K562 (cell line): ENCODE measurements around the gene NXPH4. TPM values are rescaled to one million over a fixed set of nuclear protein-coding genes. Genes with fewer than 3 reads are reported as not detected.

Experiments
- ATAC-seq: fragments of 200-7000 bp; cut with Tn5 transposase; 3 replicates; pipeline ENCODE4 v1.9.1; 2020; ENCODE audit warnings: moderate library complexity
- BruUV-seq: library from RNA; stranded (reverse); fragments of 400-500 nt; replicated peaks from 2 replicates; lab custom pipeline; 2021; lab: Mats Ljungman, UMichigan
- CTCF ChIA-PET: fragments of 300-600 bp; formaldehyde crosslinking; extraction: SDS; loops from one replicate; lab custom pipeline; 2021; ENCODE audit warnings: low intra/inter-chr PET ratio; lab: Yijun Ruan, JAX
- POLR2A ChIA-PET: fragments of 300-600, 350-650 bp; sonication (Branson Sonifier 250); formaldehyde crosslinking; extraction: SDS; loops from one replicate; lab custom pipeline; 2021; ENCODE audit warnings: antibody characterized with exemption, inconsistent platforms; lab: Yijun Ruan, JAX
- DNase-seq, 4 experiments: peaks; one replicate each; pipeline versions ENCODE4 v3.0.0 to v3.0.0-alpha.2; 2011 to 2018; ENCODE audit warnings: low spot score in 3 of 4, mixed read lengths in 3 of 4; ENCODE audit errors: extremely low read depth in 1 of 4
- FAIRE-seq: peaks from 2 replicates; lab custom pipeline; 2011; peaks lifted over from hg19 to GRCh38; lab: Jason Lieb, UNC
- H2AFZ ChIP-seq: 2 replicates; pipeline ENCODE4 v1.6.0; 2011; ENCODE audit warnings: low read depth, low read length, control low read depth, inconsistent platforms
- H3K27ac ChIP-seq: fragments of 200-600 bp; 3 replicates; pipeline ENCODE4 v1.8.0; 2011; ENCODE audit warnings: low read depth, mild to moderate bottlenecking, control low read depth, inconsistent platforms, low read length, moderate library complexity, mixed read lengths; ENCODE audit errors: extremely low read depth
- H3K27me3 ChIP-seq, 2 experiments: fragments of 300-600 bp in 1 of 2; 2 replicates in 1 of 2; 3 replicates in 1 of 2; pipeline versions ENCODE4 v1.6.0 to v1.8.0; 2011; ENCODE audit warnings: inconsistent platforms in 2 of 2, low read length in 2 of 2, mild to moderate bottlenecking in 1 of 2, mixed read lengths in 1 of 2, moderate library complexity in 1 of 2; ENCODE audit not compliant: control insufficient read depth in 2 of 2, insufficient read depth in 2 of 2
- H3K36me3 ChIP-seq: fragments of 300-600 bp; 3 replicates; pipeline ENCODE4 v1.8.0; 2011; ENCODE audit warnings: mild to moderate bottlenecking, low read length, inconsistent platforms; ENCODE audit not compliant: control insufficient read depth, insufficient read depth
- H3K4me1 ChIP-seq, 2 experiments: fragments of 200-600 bp in 1 of 2; replicated peaks in 1 of 2; 2 replicates in 1 of 2; 3 replicates in 1 of 2; pipeline versions ENCODE4 v1.5.1 to v1.8.0; 2011; ENCODE audit warnings: inconsistent platforms in 2 of 2, low read length in 2 of 2, mild to moderate bottlenecking in 1 of 2, mixed read lengths in 1 of 2, moderate library complexity in 1 of 2; ENCODE audit not compliant: control insufficient read depth in 2 of 2, insufficient read depth in 2 of 2
- H3K4me2 ChIP-seq: 2 replicates; pipeline ENCODE4 v1.6.1; 2011; ENCODE audit warnings: low read length, control low read depth, inconsistent platforms, mixed read lengths; ENCODE audit not compliant: insufficient read depth
- H3K4me3 ChIP-seq: fragments of 200-600 bp; sonication (generic), shearing (Covaris generic); 2 replicates; pipeline ENCODE4 v1.5.1; 2016; ENCODE audit warnings: control low read depth, inconsistent platforms
- H3K79me2 ChIP-seq: fragments of 200-600 bp; 3 replicates; pipeline ENCODE4 v1.8.0; 2011; ENCODE audit warnings: low read length, inconsistent platforms; ENCODE audit not compliant: control insufficient read depth, insufficient read depth
- H3K9ac ChIP-seq, 2 experiments: 2 replicates each; pipeline versions ENCODE4 v1.6.0 to v1.6.1; 2011; ENCODE audit warnings: low read depth in 2 of 2, low read length in 2 of 2, control low read depth in 1 of 2, inconsistent platforms in 1 of 2, mild to moderate bottlenecking in 1 of 2, mixed read lengths in 1 of 2; ENCODE audit not compliant: insufficient read depth in 1 of 2
- H3K9me1 ChIP-seq: one replicate; pipeline ENCODE4 v1.6.0; 2011; ENCODE audit warnings: inconsistent platforms, mild to moderate bottlenecking, low read length, moderate library complexity; ENCODE audit not compliant: control insufficient read depth, insufficient read depth
- H3K9me3 ChIP-seq: replicated peaks from 2 replicates; pipeline ENCODE4 v1.5.1; 2011; ENCODE audit warnings: low read depth, low read length, inconsistent platforms; ENCODE audit not compliant: control insufficient read depth, insufficient read depth
- H4K20me1 ChIP-seq: replicated peaks from 2 replicates; pipeline ENCODE4 v1.6.1; 2011; ENCODE audit warnings: low read length, inconsistent platforms, mixed read lengths; ENCODE audit not compliant: control insufficient read depth, insufficient read depth
- ESRRB ChIP-seq: fragments of 250-450 bp; sonication (Bioruptor Pico); IDR thresholded peaks from 2 replicates; pipeline ENCODE4 v1.5.0; 2020; ENCODE audit warnings: mild to moderate bottlenecking, moderate library complexity, borderline replicate concordance
- FOXA3 ChIP-seq, 2 experiments: fragments of 450-650 bp in 1 of 2; sonication (generic) in 1 of 2; formaldehyde crosslinking; IDR thresholded peaks in 1 of 2; conservative IDR thresholded peaks in 1 of 2; 2 replicates each; pipeline versions ENCODE4 v1.4.0 to v1.8.0; 2020 to 2022; ENCODE audit warnings: mild to moderate bottlenecking in 2 of 2, missing genetic modification reagents in 1 of 2
- HDAC1 ChIP-seq, 2 experiments: fragments of 450-650 bp; IDR thresholded peaks; 2 replicates each; pipeline ENCODE4 v1.6.1; 2016 to 2017; ENCODE audit warnings: inconsistent platforms in 1 of 2, mild to moderate bottlenecking in 1 of 2, moderate library complexity in 1 of 2
- KLF6 ChIP-seq: fragments of 250-450 bp; sonication (Bioruptor Pico); IDR thresholded peaks from 2 replicates; pipeline ENCODE4 v1.4.0; 2020; ENCODE audit warnings: mild to moderate bottlenecking, moderate library complexity, borderline replicate concordance
- NR1H2 ChIP-seq: sonication (generic); formaldehyde crosslinking; IDR thresholded peaks from 2 replicates; pipeline ENCODE4 v1.4.0; 2020; ENCODE audit warnings: mild to moderate bottlenecking, missing genetic modification reagents
- NR2C2 ChIP-seq, 2 experiments: fragments of 200-800 bp in 1 of 2; sonication (Bioruptor generic) in 1 of 2; sonication (generic) in 1 of 2; formaldehyde crosslinking in 1 of 2; IDR thresholded peaks; 2 replicates each; pipeline versions ENCODE4 v1.6.1 to v1.8.0; 2016 to 2022; ENCODE audit warnings: mild to moderate bottlenecking in 1 of 2, missing compliant biosample characterization in 1 of 2, missing genetic modification characterization in 1 of 2, missing genetic modification reagents in 1 of 2
- POLR2AphosphoS2 ChIP-seq: IDR thresholded peaks from 2 replicates; pipeline ENCODE4 v1.6.1; 2012; ENCODE audit warnings: low read length, improper control_type of control experiment
- POLR2H ChIP-seq: IDR thresholded peaks from 2 replicates; pipeline ENCODE4 v1.6.1; 2016; ENCODE audit warnings: missing genetic modification characterization, low read depth, mild to moderate bottlenecking, control low read depth, missing compliant biosample characterization, moderate library complexity
- SREBF2 ChIP-seq: sonication (generic); formaldehyde crosslinking; IDR thresholded peaks from 2 replicates; pipeline ENCODE4 v1.4.0; 2020; ENCODE audit warnings: mild to moderate bottlenecking, missing genetic modification reagents
- ZBTB17 ChIP-seq: fragments of 450-650 bp; formaldehyde crosslinking; IDR thresholded peaks from 2 replicates; pipeline ENCODE4 v1.4.0; 2020; ENCODE audit warnings: mild to moderate bottlenecking
- ZNF124 ChIP-seq: sonication (generic); formaldehyde crosslinking; IDR thresholded peaks from 2 replicates; pipeline ENCODE4 v1.8.1; 2022; ENCODE audit warnings: missing genetic modification reagents
- ZNF134 ChIP-seq: fragments of 250-450 bp; sonication (Bioruptor Pico); conservative IDR thresholded peaks from 2 replicates; pipeline ENCODE4 v1.4.0; 2020
- WGBS: fragments of 100-300 bp; shearing (Covaris generic); methylation state at CpG from one replicate; pipeline ENCODE4 v1.1.6; 2016; ENCODE audit warnings: low coverage, mixed read lengths; ENCODE audit not compliant: insufficient coverage; ENCODE audit errors: missing lambda C conversion rate; 5-methylcytosine and 5-hydroxymethylcytosine counted together
- in situ Hi-C: fragments of 300-500 bp; cut with MboI; formaldehyde crosslinking; loops from 4 replicates; pipeline ENCODE4 v1.15.0; 2018; ENCODE audit warnings: inconsistent platforms, mixed read lengths
- intact Hi-C: fragments of 100-400 bp; cut with micrococcal nuclease; formaldehyde crosslinking; loops from 2 replicates; pipeline ENCODE4 v1.14.2; 2022
- polyA plus RNA-seq, 8 experiments: library from polyadenylated mRNA; depleted of rRNA in 4 of 8; stranded (reverse) in 5 of 8; unstranded in 3 of 8; fragments of >200 nt; fragmentation: Nextera tagmentation in 2 of 8; fragmentation: Illumina TruSeq in 1 of 8; extraction: Ambion mirVana in 2 of 8; extraction: Trizol in 1 of 8; gene quantifications; 2 replicates each; pipeline versions ENCODE4 v1.2.1 to v1.2.3, GENCODE V29; 2011 to 2014; ENCODE audit warnings: inconsistent platforms in 1 of 8, missing spikeins in 1 of 8
- total RNA-seq, 7 experiments: library from RNA; depleted of rRNA in 6 of 7; stranded (reverse); fragments of >200 nt in 6 of 7; fragmentation: Illumina TruSeq in 2 of 7; extraction: Trizol in 2 of 7; gene quantifications; 2 replicates each; pipeline versions ENCODE4 v1.2.1 to v1.2.3, GENCODE V29; 2011 to 2021; ENCODE audit warnings: low replicate concordance in 1 of 7
- TF ChIP-seq, protein P1 (sequence below), 2 experiments: fragments of 450-650 bp; conservative IDR thresholded peaks; 2 replicates each; pipeline ENCODE4 v1.6.1; 2017; ENCODE audit warnings: mild to moderate bottlenecking in 2 of 2, moderate library complexity in 2 of 2
- TF ChIP-seq, protein P2 (sequence below): fragments of 250-450 bp; sonication (Bioruptor Pico); IDR thresholded peaks from 2 replicates; pipeline ENCODE4 v1.4.0; 2020; ENCODE audit warnings: mild to moderate bottlenecking, moderate library complexity
- TF ChIP-seq, protein P3 (sequence below): fragments of 250-450 bp; sonication (Bioruptor Pico); IDR thresholded peaks from 2 replicates; pipeline ENCODE4 v1.4.0; 2020

NXPH4 gene
- total and polyA plus RNA-seq, 9 of the 15 experiments (the other 6 are each of a cell fraction or from before 2014, with no cell fraction given): 0.49 to 2.7 (median 1.1) TPM; not detected in 4

DNA sequence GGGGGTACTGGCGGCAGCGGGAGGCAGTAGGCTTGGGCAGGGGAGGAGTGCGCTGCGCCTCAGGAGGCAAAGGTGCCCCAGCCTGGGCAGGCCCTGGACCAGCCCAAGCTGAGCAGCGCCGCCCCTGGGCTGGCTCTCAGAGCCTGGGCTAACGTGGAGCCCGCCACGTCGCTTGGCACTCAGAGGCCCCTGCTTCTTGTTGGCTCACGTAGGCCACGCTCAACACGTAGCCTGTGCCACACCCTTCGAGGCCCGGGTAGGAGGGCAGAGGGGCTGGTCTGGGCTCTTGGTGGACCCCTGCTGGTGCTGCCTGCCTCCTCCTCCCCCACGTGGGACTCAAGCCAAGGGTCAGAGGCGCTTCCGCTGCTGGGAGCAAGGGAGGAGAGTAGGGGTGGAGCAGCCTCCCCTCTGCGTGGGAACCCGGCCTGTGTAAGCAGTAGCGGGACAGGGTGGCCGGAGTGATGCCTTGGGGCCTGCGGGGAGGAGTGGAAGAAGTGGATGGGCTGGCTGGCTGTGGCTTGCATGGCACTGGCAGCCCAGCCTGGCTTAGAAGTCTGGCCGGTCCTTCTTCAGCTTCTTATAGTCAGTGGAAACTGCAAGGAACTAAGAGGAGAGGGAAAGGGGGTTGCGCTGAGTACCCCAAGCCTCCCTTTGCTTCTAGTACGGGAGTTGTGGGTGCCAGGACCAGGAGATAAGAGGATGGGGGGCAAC is 18.6 kb downstream of the NXPH4 start (continued):
- TF ChIP-seq, protein P1, sequence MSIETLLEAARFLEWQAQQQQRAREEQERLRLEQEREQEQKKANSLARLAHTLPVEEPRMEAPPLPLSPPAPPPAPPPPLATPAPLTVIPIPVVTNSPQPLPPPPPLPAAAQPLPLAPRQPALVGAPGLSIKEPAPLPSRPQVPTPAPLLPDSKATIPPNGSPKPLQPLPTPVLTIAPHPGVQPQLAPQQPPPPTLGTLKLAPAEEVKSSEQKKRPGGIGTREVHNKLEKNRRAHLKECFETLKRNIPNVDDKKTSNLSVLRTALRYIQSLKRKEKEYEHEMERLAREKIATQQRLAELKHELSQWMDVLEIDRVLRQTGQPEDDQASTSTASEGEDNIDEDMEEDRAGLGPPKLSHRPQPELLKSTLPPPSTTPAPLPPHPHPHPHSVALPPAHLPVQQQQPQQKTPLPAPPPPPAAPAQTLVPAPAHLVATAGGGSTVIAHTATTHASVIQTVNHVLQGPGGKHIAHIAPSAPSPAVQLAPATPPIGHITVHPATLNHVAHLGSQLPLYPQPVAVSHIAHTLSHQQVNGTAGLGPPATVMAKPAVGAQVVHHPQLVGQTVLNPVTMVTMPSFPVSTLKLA (conservative IDR thresholded peaks at IDR 0.05): peak in 1 of 2 experiments; percentile 49; a peak in 1 of 4 replicates
- TF ChIP-seq, all 486 proteins: peak for 48

DNA sequence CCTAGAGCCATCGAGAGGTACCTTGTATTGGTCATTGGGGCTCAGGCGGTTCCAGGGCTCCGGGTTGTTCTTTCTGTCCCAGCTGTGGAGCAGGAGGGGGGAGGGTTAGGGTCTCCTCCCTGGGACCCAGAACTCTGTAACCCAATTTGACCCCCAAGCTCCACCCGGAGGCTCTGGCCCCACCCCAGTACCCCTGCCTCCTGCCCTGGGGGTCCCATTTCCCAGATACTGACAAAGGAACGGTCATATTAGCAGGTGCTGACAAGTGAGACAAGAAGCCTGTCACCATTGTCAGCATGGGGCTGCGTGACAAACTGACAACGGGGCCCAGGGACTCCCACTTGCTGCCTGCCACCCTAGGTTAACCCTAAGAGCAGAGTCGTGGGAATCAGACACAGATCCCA is 19.1 kb downstream of the NXPH4 start:
- DNase-seq (peak in 1 of 4 experiments; percentile 11), FAIRE-seq (no peak), ATAC-seq (no peak)
- Histone ChIP-seq H3K9me1 (peaks cover 9% of the 10 kb centered on the region), H3K9ac (no peak overlapping the region; a peak in 1 of 4 replicates), H3K4me3 (no peak overlapping the region), H3K4me2 (no peak overlapping the region), H3K4me1 (peaks cover 45 to 82% of the 10 kb centered on the region in 2 experiments), H3K79me2 (peaks cover 12% of the 10 kb centered on the region), H3K36me3 (peaks cover 51% of the 10 kb centered on the region; the same call in 2 of the 3 replicates), H3K27me3 (peaks cover under 1 to 10% of the 10 kb centered on the region in 2 experiments; a peak in 1 of 5 replicates), H2AFZ (no peak overlapping the region), H3K27ac (no peak overlapping the region), H4K20me1 (peaks cover 12% of the 10 kb centered on the region), H3K9me3 (no peaks in the 10 kb centered on the region)
- intact Hi-C loops (no loop called here), in situ Hi-C loops (no loop called here)
- BruUV-seq: no TSS peak
- WGBS: 75% methylated on average over 7 of the region's 8 CpGs
- ChIA-PET CTCF (interaction anchor here (6.6 kb wide), 1 partner anchor 22 kb away, joined by 186 read pairs; the partner anchor contains the start of gene NXPH4), POLR2A (interaction anchor here (0.6 to 1.1 kb wide), 2 partner anchors 13 to 21 kb away, joined by 3 read pairs; no protein-coding TSS in a partner anchor)
- TF ChIP-seq NR1H2 (CRISPR knock-in tag): no peak
- TF ChIP-seq ESRRB (CRISPR knock-in tag): no peak
- TF ChIP-seq SREBF2 (CRISPR knock-in tag): no peak
- no peak for TF ChIP-seq FOXA3 (CRISPR knock-in tag; conservative IDR thresholded peaks at IDR 0.05 in 1 of 2, IDR thresholded peaks at IDR 0.05 in 1 of 2)
- 0 out of 2 replicates have a peak, but pooled peaks have one; percentile 81 for TF ChIP-seq POLR2AphosphoS2
- TF ChIP-seq, protein P2, sequence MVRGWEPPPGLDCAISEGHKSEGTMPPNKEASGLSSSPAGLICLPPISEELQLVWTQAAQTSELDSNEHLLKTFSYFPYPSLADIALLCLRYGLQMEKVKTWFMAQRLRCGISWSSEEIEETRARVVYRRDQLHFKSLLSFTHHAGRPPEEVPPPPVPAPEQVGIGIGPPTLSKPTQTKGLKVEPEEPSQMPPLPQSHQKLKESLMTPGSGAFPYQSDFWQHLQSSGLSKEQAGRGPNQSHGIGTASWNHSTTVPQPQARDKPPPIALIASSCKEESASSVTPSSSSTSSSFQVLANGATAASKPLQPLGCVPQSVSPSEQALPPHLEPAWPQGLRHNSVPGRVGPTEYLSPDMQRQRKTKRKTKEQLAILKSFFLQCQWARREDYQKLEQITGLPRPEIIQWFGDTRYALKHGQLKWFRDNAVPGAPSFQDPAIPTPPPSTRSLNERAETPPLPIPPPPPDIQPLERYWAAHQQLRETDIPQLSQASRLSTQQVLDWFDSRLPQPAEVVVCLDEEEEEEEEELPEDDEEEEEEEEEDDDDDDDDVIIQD (CRISPR knock-in tag): no peak
- TF ChIP-seq ZNF124 (CRISPR knock-in tag): no peak
- TF ChIP-seq ZBTB17: no peak
- no peak for TF ChIP-seq KLF6
- TF ChIP-seq, protein P3, sequence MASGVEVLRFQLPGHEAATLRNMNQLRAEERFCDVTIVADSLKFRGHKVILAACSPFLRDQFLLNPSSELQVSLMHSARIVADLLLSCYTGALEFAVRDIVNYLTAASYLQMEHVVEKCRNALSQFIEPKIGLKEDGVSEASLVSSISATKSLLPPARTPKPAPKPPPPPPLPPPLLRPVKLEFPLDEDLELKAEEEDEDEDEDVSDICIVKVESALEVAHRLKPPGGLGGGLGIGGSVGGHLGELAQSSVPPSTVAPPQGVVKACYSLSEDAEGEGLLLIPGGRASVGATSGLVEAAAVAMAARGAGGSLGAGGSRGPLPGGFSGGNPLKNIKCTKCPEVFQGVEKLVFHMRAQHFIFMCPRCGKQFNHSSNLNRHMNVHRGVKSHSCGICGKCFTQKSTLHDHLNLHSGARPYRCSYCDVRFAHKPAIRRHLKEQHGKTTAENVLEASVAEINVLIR: no peak
- TF ChIP-seq POLR2H: peak; percentile 23; the same call in 1 of the 2 replicates
- TF ChIP-seq ZNF134 (CRISPR knock-in tag): no peak
- TF ChIP-seq HDAC1 (IDR thresholded peaks at IDR 0.05): no peak
- TF ChIP-seq NR2C2 (CRISPR knock-in tag; IDR thresholded peaks at IDR 0.05): no peak
- no peak for TF ChIP-seq NR2C2 (tag; IDR thresholded peaks at IDR 0.05)
